Lower lobe of right lung (tissue), 2 donors: Measurements from ENCODE around the gene AFDN. TPM values are rescaled to one million over a fixed set of nuclear protein-coding genes. Genes with fewer than 3 reads are reported as not detected.

Experiments
- ATAC-seq, 2 donors: fragments of 200-7000 bp; cut with Tn5 transposase; one replicate each; pipeline ENCODE4 v1.9.1; 2020 to 2022; ENCODE audit warnings: mild to moderate bottlenecking in 2 of 2, moderate library complexity in 2 of 2
- DNase-seq: peaks from one replicate; pipeline ENCODE4 v3.0.0-alpha.2; 2020
- H3K27ac ChIP-seq: fragments of 200-600 bp; one replicate; pipeline ENCODE4 v1.8.0; 2022
- H3K27me3 ChIP-seq: fragments of 200-600 bp; one replicate; pipeline ENCODE4 v1.8.0; 2022; ENCODE audit warnings: low read depth
- H3K36me3 ChIP-seq: fragments of 200-600 bp; one replicate; pipeline ENCODE4 v1.8.0; 2022; ENCODE audit warnings: mild to moderate bottlenecking
- H3K4me1 ChIP-seq: fragments of 200-600 bp; one replicate; pipeline ENCODE4 v1.8.0; 2022
- H3K4me3 ChIP-seq: fragments of 200-600 bp; one replicate; pipeline ENCODE4 v1.8.0; 2022; ENCODE audit warnings: mild to moderate bottlenecking
- H3K9me3 ChIP-seq: fragments of 200-600 bp; one replicate; pipeline ENCODE4 v1.8.0; 2022
- intact Hi-C: fragments of 100-400 bp; cut with DNase I; formaldehyde crosslinking; loops from one replicate; pipeline ENCODE4 v1.11.0; 2022
- total RNA-seq: library from RNA; stranded (reverse); fragmentation: NEBNext Ultra II Directional; extraction: Animal tissue kit (Norgen Biotek cat#: 25700); gene quantifications from one replicate; pipeline ENCODE4 v1.2.1, GENCODE V29; 2021
- TF ChIP-seq, protein P1 (sequence below): fragments of 200-600 bp; IDR thresholded peaks from one replicate; pipeline ENCODE4 v1.8.0; 2022; ENCODE audit warnings: antibody characterized with exemption, mild to moderate bottlenecking
- donor health status: DM: no; HTN: yes; CAD: no; lungs with severe emphysema.

Gene AFDN
- total RNA-seq, 1 donor from 2014 or later = 167 TPM

- no peaks in the 10 kb centered on the region for H3K9me3 ChIP-seq
- ATAC-seq = no peak
- H3K27ac ChIP-seq = no peak overlapping the region
- H3K27me3 ChIP-seq = no peaks in the 10 kb centered on the region
- intact Hi-C loops = loop anchor here (5.0 kb wide), 1 partner anchor 222 kb away; no protein-coding TSS in a partner anchor
- no peak overlapping the region for H3K4me3 ChIP-seq
- H3K4me1 ChIP-seq = no peaks in the 10 kb centered on the region
- TF ChIP-seq, protein P1, sequence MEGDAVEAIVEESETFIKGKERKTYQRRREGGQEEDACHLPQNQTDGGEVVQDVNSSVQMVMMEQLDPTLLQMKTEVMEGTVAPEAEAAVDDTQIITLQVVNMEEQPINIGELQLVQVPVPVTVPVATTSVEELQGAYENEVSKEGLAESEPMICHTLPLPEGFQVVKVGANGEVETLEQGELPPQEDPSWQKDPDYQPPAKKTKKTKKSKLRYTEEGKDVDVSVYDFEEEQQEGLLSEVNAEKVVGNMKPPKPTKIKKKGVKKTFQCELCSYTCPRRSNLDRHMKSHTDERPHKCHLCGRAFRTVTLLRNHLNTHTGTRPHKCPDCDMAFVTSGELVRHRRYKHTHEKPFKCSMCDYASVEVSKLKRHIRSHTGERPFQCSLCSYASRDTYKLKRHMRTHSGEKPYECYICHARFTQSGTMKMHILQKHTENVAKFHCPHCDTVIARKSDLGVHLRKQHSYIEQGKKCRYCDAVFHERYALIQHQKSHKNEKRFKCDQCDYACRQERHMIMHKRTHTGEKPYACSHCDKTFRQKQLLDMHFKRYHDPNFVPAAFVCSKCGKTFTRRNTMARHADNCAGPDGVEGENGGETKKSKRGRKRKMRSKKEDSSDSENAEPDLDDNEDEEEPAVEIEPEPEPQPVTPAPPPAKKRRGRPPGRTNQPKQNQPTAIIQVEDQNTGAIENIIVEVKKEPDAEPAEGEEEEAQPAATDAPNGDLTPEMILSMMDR = no peak
- H3K36me3 ChIP-seq = peaks cover 52% of the 10 kb centered on the region
- DNase-seq = no peak
Measured at GRCh38 chr6:167910652-167911051, 83.9 kb downstream of the AFDN start.

DNA sequence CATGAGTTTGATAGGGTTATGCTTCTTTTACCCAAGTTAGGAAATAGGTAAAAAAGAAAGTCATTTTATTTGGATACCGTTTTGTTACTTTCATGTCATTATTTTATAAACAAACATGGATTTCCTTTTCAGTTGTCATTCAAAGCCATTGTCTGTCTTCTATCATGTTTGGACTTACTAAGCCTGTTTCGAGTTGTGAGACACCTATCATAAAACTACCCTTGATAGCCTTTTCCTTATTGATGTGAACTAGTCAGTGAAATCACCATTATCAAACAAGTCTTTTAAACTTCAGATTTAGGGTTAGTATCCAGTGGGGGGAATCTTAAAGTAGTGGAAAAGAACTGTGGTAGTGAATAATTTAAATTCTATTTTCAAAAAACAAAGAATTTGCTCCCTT, 85.8 kb downstream of the AFDN start:
- TF ChIP-seq, protein P1 = no peak
- Histone ChIP-seq H3K27ac (no peak overlapping the region), H3K36me3 (peaks cover 69% of the 10 kb centered on the region), H3K4me3 (no peak overlapping the region), H3K27me3 (no peaks in the 10 kb centered on the region), H3K4me1 (no peaks in the 10 kb centered on the region), H3K9me3 (no peaks in the 10 kb centered on the region)
- intact Hi-C loops = loop anchor here (5.0 kb wide), 1 partner anchor 220 kb away; no protein-coding TSS in a partner anchor
- DNase-seq (no peak), ATAC-seq (no peak)

DNA sequence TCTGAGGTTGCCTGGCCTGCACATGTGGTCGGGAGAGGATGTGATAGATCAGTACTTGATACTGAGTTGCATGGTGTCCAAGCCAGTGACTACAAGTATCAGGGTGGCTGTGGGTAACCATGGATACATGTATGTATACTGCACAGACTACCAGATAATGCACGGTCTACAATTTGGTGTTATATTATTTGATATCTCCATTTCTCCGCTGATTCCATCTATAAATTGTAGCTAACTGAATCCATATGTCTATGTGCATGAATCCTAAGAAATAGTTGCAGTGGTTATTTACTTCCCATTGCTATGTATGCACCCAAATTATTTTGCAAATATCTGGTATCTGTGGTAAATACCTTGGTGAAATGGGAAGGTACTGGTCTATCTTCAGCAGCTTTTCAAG, 87.0 kb downstream of the AFDN start:
- H3K4me3 ChIP-seq = no peak overlapping the region
- H3K36me3 ChIP-seq = peaks cover 81% of the 10 kb centered on the region

GRCh38 chr6:167915139-167915538, 88.4 kb downstream of the AFDN start:
- H3K36me3 ChIP-seq = peaks cover 96% of the 10 kb centered on the region
- intact Hi-C loops = no loop called here
- H3K27ac ChIP-seq = no peak overlapping the region
- DNase-seq = no peak
- H3K9me3 ChIP-seq = no peaks in the 10 kb centered on the region
- no peaks in the 10 kb centered on the region for H3K27me3 ChIP-seq
- no peak for ATAC-seq
- no peaks in the 10 kb centered on the region for H3K4me1 ChIP-seq
- no peak overlapping the region for H3K4me3 ChIP-seq
- TF ChIP-seq, protein P1 = no peak

More for the DNA sequence above, 87.0 kb downstream of the AFDN start:
- Histone ChIP-seq H3K9me3 (no peaks in the 10 kb centered on the region), H3K27me3 (no peaks in the 10 kb centered on the region), H3K27ac (no peak overlapping the region), H3K4me1 (no peaks in the 10 kb centered on the region)
- DNase-seq (no peak), ATAC-seq (no peak)
- intact Hi-C loops = loop anchor here (5.0 kb wide), 1 partner anchor 219 kb away; no protein-coding TSS in a partner anchor
- TF ChIP-seq, protein P1 = no peak

- no peaks in the 10 kb centered on the region for H3K9me3 ChIP-seq
- TF ChIP-seq, protein P1 = no peak
- H3K27ac ChIP-seq = no peak overlapping the region
- H3K27me3 ChIP-seq = no peaks in the 10 kb centered on the region
- H3K36me3 ChIP-seq = peaks cover 94% of the 10 kb centered on the region
- ATAC-seq (no peak), DNase-seq (no peak)
- H3K4me3 ChIP-seq = no peak overlapping the region
- H3K4me1 ChIP-seq = no peaks in the 10 kb centered on the region
- intact Hi-C loops = no loop called here
Measured at GRCh38 chr6:167917551-167918154, 90.9 kb downstream of the AFDN start.
